ENCODE results near the gene TSC22D4.

DNA sequence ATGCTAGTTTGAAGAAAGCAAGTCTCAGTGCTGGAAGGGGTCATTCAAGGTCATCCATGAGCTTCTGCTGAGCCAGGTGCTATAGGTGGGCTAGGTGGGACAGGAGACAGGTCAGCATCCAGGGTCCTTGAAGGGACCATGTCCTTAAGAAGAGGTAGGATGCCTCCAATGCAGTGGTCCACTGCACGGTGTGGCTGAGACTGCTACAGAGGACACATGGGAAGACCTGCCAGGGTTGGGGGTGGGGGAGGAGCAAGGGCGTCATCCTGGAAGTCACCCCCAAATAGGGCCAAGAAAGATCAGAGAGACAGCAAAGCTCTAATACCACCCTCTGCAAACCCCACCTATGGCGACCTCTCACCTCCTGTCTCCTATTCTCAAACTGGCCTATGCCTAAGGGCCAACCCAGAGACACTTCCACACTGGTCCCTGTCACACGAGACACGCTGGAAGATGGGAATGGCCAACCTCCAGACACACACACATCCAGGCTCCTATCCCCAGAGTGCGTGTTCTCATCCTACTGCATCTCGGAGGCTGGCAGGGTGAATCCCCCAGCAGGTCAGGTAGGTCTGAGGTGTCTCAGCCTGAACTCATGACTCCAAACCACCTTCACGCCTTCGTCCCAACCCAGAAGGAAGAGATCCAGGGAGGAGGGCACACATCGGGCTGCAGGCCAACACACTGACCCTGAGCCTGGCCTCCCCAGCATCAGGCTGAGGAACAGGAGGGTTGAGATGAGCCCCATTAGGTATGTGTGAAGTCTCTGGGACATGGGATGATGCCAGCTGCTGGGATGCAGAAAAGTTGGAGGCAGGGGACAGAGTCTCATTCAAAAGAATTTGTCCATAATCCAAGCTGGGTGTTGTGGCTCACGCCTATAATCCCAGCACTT lies 37.1 kb downstream of the TSC22D4 start:
- TF ChIP-seq SMC3 (conservative IDR thresholded peaks at IDR 0.05; ENCODE audit: poor library complexity) (no peak), EZH2 (IDR thresholded peaks at IDR 0.05; ENCODE audit: borderline replicate concordance, insufficient read depth, low read length, poor library complexity, severe bottlenecking) (no peak), RAD21 (conservative IDR thresholded peaks at IDR 0.05) (no peak)
- TF ChIP-seq, protein P1, sequence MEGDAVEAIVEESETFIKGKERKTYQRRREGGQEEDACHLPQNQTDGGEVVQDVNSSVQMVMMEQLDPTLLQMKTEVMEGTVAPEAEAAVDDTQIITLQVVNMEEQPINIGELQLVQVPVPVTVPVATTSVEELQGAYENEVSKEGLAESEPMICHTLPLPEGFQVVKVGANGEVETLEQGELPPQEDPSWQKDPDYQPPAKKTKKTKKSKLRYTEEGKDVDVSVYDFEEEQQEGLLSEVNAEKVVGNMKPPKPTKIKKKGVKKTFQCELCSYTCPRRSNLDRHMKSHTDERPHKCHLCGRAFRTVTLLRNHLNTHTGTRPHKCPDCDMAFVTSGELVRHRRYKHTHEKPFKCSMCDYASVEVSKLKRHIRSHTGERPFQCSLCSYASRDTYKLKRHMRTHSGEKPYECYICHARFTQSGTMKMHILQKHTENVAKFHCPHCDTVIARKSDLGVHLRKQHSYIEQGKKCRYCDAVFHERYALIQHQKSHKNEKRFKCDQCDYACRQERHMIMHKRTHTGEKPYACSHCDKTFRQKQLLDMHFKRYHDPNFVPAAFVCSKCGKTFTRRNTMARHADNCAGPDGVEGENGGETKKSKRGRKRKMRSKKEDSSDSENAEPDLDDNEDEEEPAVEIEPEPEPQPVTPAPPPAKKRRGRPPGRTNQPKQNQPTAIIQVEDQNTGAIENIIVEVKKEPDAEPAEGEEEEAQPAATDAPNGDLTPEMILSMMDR (IDR thresholded peaks at IDR 0.05; ENCODE audit: poor library complexity, severe bottlenecking) = no peak
